NCI-H2227 (cell line): ENCODE measurements around the gene EXOC4.

ENCODE experiments used
- DNase-seq: peaks from one replicate; lab custom pipeline; 2025; ENCODE audit not compliant: unreplicated experiment; lab: John Stamatoyannopoulos, UW

Gene EXOC4

DNA sequence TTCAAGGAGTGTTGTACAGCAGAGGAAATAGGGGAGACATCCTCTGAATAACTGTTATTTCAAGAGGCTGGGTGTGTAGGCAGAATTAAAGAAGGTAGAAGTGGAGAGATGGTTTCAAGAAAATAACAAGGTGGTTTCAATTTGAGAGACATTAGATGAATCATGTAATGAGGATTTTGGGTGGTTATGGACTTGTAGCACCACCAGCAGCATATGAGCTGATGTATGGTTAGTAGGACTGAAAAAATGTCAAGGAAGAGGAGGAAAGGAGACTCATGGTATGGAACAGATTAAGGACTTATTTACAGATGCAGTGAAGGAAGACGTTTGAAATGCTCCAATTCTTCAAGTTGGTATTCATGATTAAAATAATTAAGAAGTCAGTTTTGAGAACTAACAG, 166.2 kb downstream of the EXOC4 start:
- no peak for DNase-seq

GRCh38 chr7:133423618-133424017, 170.7 kb downstream of the EXOC4 start:
- no peak for DNase-seq

- DNase-seq: no peak
Measured at GRCh38 chr7:133428326-133428725, 175.4 kb downstream of the EXOC4 start.

DNA sequence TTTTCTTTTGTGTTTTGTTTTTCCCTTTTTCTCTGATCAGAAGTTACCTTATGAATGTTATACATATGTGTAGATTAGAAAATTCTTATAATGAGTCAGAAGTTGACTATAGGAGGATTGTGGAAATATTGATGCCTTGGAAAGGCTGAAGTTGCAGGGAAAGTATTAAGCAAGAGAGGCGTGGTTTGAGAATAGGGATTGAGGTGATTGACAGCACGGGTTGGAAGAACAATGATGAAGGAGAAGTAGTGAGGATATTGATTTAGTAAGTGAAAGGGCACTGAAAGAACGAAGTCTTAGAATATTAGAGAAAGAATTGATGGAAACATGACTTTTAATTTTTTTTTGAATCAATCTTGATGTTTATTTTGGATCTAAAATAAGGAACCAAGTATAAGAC, 176.0 kb downstream of the EXOC4 start:
- DNase-seq: no peak

DNA sequence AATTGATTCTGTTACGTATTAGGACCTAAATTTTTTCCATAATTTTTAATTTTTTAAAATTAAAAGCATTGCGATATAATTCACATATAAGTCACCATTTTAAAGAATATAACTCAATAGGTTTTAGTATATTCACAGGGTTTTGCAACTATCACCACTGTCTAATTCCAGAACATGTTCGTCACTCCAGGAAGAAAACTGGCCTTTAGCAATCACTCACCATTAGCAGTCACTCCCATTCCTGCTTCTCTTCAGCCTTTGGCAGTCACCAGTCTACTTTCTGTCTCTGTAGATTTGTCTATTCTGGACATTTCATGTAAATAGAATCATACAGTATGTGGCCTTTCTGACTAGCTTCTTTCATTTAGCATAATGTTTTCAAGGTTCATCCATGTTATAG, 176.5 kb downstream of the EXOC4 start:
- DNase-seq: no peak

DNA sequence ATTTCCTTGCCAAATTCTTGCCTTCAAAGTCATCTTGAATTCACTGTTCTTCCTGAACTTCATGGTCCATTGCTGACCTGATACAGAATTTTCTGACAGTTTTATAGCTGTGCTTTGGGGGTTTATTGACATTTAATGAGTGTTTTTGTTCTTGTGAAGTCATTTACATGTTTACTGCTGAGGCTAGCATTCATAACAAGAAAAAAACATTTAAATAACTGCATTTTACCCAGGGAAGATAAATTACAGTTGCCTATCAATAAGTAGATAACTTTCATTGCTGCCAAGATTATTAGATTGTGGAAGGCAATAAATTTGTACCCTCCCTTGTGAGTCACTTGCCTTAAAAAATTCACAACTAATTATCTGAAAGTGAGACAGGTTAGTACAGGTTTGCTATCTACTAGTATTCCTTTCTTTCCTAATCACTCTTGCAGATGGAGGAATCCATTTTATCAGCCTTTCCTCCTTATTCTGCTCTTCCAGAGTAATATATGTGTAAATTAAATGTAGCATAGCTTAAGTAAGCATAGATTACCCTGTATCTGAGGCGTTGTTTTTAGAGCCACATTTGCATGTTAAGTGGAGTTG, 178.4 kb downstream of the EXOC4 start:
- no peak for DNase-seq

DNA sequence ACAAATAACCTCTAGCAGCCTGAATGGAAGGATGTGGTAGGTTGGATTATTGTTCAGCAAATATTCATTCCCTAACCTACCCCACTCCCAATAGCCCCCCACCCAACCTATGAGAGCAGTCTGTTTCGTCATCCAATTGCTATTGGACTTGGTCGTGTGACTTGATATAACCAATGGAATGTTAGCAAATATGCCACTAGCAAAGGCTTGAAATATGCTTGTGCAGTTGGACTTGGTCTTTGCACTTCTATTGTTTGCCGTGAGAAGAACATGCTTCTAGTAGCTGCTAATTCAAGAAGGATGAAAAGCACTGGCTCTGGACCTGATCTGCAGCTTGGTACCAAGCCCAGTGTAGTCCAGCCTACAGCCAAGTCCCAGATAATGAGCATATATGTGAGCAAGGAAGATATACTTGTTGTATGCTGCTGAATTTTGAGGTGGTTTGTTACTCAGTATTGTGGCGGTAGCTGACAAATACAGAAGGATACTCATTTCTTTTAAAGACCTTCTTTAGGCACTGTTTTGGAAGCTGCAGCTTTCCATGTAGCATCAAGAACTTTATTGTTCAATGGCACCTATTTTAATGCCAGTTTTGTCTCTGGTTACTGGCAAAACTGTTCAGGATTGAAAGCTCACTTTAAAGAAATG, 180.4 kb downstream of the EXOC4 start:
- DNase-seq: no peak

DNA sequence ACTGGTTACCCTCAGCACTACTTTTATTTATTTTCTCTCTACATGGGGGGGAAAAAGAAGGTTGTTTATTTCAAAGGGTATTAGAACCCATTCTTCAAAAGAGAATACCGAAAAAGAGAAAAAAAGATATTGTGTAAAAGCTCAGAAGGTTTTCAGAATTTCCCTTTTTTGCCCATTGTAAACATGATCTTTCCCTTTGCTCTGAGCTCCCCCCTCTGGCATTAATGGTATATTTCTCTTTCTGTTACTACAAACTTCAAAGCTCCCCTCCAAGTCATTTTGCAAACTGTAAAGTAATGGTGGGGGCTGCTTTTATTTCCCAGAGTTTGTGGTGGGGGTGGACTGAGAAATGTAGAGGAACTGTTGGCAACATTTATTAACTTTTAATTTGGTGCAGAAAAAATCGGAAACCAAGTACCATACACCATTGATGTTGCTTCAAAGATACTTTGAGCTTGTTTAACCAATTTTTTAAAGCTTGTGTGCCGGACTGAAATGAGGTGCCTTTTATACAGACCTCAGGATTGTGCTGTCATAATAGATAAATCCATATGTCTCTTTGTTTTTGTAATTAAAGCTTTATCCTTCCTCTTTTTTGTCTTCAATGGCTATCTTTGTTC, 181.5 kb downstream of the EXOC4 start:
- DNase-seq: peak; percentile 32

DNA sequence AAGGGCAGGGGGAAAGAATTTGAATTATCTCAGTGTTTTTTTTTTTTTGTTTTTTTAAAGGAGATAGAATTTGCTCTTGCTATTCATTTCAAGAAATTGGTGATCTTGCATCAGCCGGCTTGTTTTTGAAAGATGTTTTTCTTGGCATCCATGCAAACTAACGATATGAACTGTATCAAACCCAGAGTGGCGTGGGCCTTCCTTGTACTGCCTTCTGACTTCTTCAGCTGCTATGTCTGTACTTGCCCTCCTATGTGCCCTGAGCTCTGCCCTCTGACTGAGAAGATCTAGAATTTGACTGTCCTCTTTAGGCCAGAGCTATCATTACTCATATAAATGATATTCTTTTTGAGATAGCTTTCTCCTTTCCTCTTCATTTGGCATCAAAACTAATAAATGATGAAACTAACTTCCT, 183.1 kb downstream of the EXOC4 start:
- DNase-seq: no peak

GRCh38 chr7:133437544-133437943, 184.7 kb downstream of the EXOC4 start:
- no peak for DNase-seq

GRCh38 chr7:133442818-133443217, 189.9 kb downstream of the EXOC4 start:
- DNase-seq: no peak

DNA sequence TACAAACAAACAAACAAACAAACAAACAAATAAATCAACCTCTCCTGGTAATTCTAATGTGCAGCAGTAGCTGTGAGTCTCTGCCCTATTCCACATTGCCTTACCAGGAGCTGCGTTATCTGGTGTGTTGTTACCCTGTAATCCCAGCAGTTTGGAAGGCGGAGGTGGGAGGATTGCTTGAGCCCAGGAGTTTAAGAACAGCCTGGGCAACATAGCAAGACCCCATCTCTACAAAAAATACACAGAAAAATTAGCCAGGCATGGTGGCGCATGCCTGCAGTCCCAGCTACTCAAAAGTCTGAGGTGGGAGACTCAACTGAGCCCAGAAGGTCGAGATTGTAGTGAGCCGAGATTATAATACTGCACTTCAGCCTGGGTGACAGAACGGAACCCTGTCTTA, 192.7 kb downstream of the EXOC4 start:
- DNase-seq: no peak

- DNase-seq: no peak
Measured at GRCh38 chr7:133448012-133448411, 195.1 kb downstream of the EXOC4 start.

DNA sequence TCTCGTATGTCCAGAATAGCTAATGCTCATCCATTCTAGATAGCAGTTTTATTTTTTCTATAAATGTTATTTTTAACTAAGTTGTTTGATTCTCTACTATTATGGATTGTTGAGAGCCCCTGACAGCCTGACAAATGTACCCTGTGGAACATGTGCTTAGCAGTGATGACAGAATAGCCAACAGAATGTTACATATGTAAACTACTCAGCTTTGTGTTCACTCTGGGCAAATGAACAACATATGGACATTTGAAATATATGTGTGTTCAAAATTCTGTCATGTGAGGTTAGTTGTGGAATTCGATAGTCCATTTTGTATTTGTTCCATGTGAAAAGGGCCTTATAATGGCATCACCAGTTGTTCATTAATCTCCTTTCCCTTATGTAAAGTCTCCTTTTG, 199.7 kb downstream of the EXOC4 start:
- no peak for DNase-seq

DNA sequence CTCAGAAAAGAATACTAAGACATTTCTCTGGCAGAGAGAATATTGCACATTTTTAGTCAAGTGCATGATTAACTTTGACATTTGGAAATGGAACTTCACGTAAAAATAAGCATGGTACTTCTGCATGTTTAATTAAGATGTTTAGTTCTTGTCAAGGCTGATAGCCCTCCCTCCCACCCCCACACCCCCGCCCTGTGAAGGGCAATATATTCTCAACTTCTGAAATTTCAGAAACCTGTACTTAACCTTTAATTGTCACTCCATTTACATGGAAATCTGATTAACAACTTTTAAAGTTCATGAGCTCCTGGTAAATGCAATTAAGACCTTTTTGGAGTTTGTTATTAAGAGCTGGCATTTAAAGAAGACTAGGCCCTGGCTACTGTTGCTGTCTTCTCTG, 205.8 kb downstream of the EXOC4 start:
- no peak for DNase-seq

GRCh38 chr7:133461421-133461820, 208.5 kb downstream of the EXOC4 start:
- DNase-seq: no peak

DNA sequence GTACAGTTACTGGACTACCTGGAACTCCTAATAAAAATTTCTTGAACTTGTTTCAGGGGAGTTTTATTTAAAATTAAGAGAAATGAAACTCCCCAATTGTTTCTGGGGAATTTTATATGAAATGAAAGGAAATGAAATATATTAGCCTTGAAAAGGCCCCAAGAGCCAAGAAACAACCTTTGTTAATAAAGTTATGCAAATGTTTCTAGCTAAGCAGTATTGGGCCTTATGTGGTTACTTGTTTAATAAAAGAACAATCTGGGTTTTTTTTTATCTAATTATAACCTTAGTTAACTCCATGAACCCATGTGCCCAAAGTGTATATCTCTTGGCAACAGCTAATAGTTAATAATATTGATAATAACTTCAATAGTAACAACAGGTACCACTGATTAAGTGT, 222.8 kb downstream of the EXOC4 start:
- no peak for DNase-seq

- no peak for DNase-seq
Measured at GRCh38 chr7:133477791-133478190, 224.9 kb downstream of the EXOC4 start.

GRCh38 chr7:133478591-133479135, 225.8 kb downstream of the EXOC4 start:
- DNase-seq: peak; percentile 74

DNA sequence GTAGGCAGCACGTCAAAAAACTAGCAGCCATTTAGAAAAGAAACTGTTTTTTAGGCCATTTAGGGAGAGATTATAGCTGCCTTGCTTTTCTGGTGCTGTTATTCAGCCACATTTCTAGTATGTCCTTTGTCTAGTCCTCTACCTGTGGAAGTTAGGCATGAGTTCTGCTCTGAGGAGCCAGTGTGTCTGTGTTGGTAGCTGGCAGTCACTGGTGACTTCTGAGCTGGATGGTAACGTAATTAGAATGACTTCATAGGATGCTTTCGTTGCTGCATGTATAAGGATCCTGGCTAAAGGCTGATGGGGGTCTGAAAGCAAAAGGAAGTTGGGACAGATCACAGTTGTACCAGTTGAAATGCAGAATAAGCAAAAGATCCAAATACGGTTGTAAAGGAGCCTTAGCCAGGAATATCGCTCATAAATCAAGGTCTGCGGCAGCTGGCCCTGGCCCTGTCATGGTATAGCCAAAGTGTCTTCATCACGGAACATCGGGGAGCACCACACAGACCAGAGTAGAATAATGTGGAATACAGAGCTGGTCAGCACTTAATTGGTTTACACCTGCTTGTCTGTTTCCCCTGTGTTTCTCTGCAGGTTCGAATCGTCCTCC, 226.7 kb downstream of the EXOC4 start:
- DNase-seq: no peak

DNA sequence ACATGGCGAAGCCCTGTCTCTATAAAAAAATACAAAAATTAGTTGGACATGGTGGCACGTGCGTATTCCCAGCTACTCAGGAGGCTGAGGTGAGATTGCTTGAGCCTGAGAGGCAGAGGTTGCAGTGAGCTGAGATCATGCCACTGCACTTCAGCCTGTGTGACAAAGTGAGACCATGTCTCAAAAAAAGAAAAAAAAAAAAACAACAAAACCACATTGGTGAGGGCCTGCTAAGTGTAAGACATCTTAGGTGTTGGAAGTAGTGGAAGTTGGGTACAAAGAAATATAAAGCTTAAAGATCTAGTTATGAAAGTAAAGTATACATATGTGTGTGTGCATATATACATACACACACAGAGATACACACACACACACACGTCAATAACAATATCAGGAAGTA, 228.0 kb downstream of the EXOC4 start:
- DNase-seq: no peak

GRCh38 chr7:133481676-133482075, 228.8 kb downstream of the EXOC4 start:
- DNase-seq: no peak
